ENCODE data around the gene TRMT5. TPM values are rescaled to one million over a fixed set of nuclear protein-coding genes. Genes with fewer than 3 reads are reported as not detected.
A peak's percentile ranks its signal among the peaks of the same experiment; 100 is the strongest.

The TRMT5 gene
- total and polyA plus RNA-seq, 9 of the 15 experiments (the other 6 are each of a cell fraction or from before 2014, with no cell fraction given), result 8.4 to 20.0 (median 15.1) TPM

- TF ChIP-seq ETV5 (CRISPR knock-in tag; IDR thresholded peaks at IDR 0.05; ENCODE audit: low read depth) (no peak), SETDB1 (IDR thresholded peaks at IDR 0.05; ENCODE audit: low read length) (no peak), FOXJ2 (tag; IDR thresholded peaks at IDR 0.05) (no peak)
Measured at GRCh38 chr14:60968099-60968498, 12.8 kb downstream of the TRMT5 start (continued).

- intact Hi-C loops (cut with micrococcal nuclease) (no loop called here), in situ Hi-C loops (cut with MboI) (no loop called here)
- FAIRE-seq (no peak), DNase-seq (ENCODE audit: extremely low read depth in 1 of 4, low spot score in 3 of 4) (no peak), ATAC-seq (no peak)
- H3K9me1 ChIP-seq (ENCODE audit: control insufficient read depth, insufficient read depth, low read length), result no peaks in the 10 kb centered on the region
- H3K79me2 ChIP-seq (ENCODE audit: control insufficient read depth, insufficient read depth, low read length), result no peaks in the 10 kb centered on the region
- no peak overlapping the region for H3K4me2 ChIP-seq (ENCODE audit: insufficient read depth, low read length)
- ChIA-PET POLR2A (no interaction called here), CTCF (ENCODE audit: low intra/inter-chr PET ratio) (no interaction called here)
- H3K4me3 ChIP-seq, result no peak overlapping the region
- TF ChIP-seq STAT5A (IDR thresholded peaks at IDR 0.05; ENCODE audit: borderline replicate concordance, low read length), result peak; percentile 11; the same call in 1 of the 2 replicates
- no peak for TF ChIP-seq HBP1 (CRISPR knock-in tag; IDR thresholded peaks at IDR 0.05)
- TF ChIP-seq FOSL1 (tag; conservative IDR thresholded peaks at IDR 0.05), result peak; percentile 49; the same call in 1 of the 2 replicates
- TF ChIP-seq ARID1B (IDR thresholded peaks at IDR 0.05), result peak; percentile 27; the same call in 1 of the 2 replicates
- TF ChIP-seq ATF3 (IDR thresholded peaks at IDR 0.05), result 0 out of 2 replicates have a peak, but pooled peaks have one; percentile 22
- TF ChIP-seq ATF3 (CRISPR knock-in tag; conservative IDR thresholded peaks at IDR 0.05), result no peak
- no peak for TF ChIP-seq PTTG1 (tag; IDR thresholded peaks at IDR 0.05; ENCODE audit: low read depth)
- TF ChIP-seq KHSRP (IDR thresholded peaks at IDR 0.05), result no peak
- TF ChIP-seq JUND (IDR thresholded peaks at IDR 0.05; ENCODE audit: borderline replicate concordance, low read depth, low read length), result peak; percentile 52; the same call in 1 of the 2 replicates
- no peak for TF ChIP-seq JUND (tag; IDR thresholded peaks at IDR 0.05; ENCODE audit: borderline replicate concordance, low read depth, low read length)
- TF ChIP-seq MTF1 (CRISPR knock-in tag; IDR thresholded peaks at IDR 0.05; ENCODE audit: borderline replicate concordance), result no peak
- peak; percentile 35; the same call in 1 of the 2 replicates for TF ChIP-seq CBFA2T3 (IDR thresholded peaks at IDR 0.05)
- no peak for TF ChIP-seq MCM5 (IDR thresholded peaks at IDR 0.05; ENCODE audit: low read depth)
- no peak for TF ChIP-seq CEBPZ (IDR thresholded peaks at IDR 0.05; ENCODE audit: borderline replicate concordance, low read depth, low read length)
- TF ChIP-seq CSDE1 (IDR thresholded peaks at IDR 0.05), result no peak
- no peak overlapping the region for H3K27ac ChIP-seq (ENCODE audit: extremely low read depth, low read depth, low read length)
- H3K4me1 ChIP-seq (replicated peaks in 1 of 2; ENCODE audit: control insufficient read depth in 2 of 2, insufficient read depth in 2 of 2, low read length in 2 of 2), result peaks cover 4 to 5% of the 10 kb centered on the region in 2 experiments; a peak in 3 of 5 replicates
- no peak overlapping the region for H3K9ac ChIP-seq (ENCODE audit: insufficient read depth in 1 of 2, low read depth in 2 of 2, low read length in 2 of 2)
- H4K20me1 ChIP-seq (replicated peaks; ENCODE audit: control insufficient read depth, insufficient read depth, low read length), result no peaks in the 10 kb centered on the region
- H3K36me3 ChIP-seq (ENCODE audit: control insufficient read depth, insufficient read depth, low read length), result no peaks in the 10 kb centered on the region
- H3K9me3 ChIP-seq (replicated peaks; ENCODE audit: control insufficient read depth, insufficient read depth, low read depth, low read length), result no peaks in the 10 kb centered on the region
- no peak overlapping the region for H2AFZ ChIP-seq (ENCODE audit: low read depth, low read length)
- no peaks in the 10 kb centered on the region for H3K27me3 ChIP-seq (ENCODE audit: control insufficient read depth in 2 of 2, insufficient read depth in 2 of 2, low read length in 2 of 2)
- no TSS peak for BruUV-seq (replicated peaks)
Measured at GRCh38 chr14:60965402-60965801, 15.5 kb downstream of the TRMT5 start.
